Measurements from ENCODE around the gene NOD2. TPM values are rescaled to one million over a fixed set of nuclear protein-coding genes. Genes with fewer than 3 reads are reported as not detected.

NOD2 gene
- total and polyA plus RNA-seq, 2 experiments from 2014 or later = 0.05 TPM; not detected in 1

- Histone ChIP-seq H3K36me3 (peaks cover 16% of the 10 kb centered on the region), H3K4me3 (no peak overlapping the region), H3K27ac (no peak overlapping the region), H3K27me3 (no peaks in the 10 kb centered on the region), H3K9me3 (ENCODE audit: low read depth) (no peaks in the 10 kb centered on the region), H3K4me1 (ENCODE audit: low read depth) (no peaks in the 10 kb centered on the region)
- no peak for DNase-seq (ENCODE audit: low read depth in 1 of 2, low spot score in 1 of 2)
- TF ChIP-seq CTCF (IDR thresholded peaks at IDR 0.05; ENCODE audit: low read depth, low read length) = no peak
Measured at GRCh38 chr16:50752471-50753235, 59.2 kb downstream of the NOD2 start.

- H3K27ac ChIP-seq = no peak overlapping the region
- H3K27me3 ChIP-seq = no peaks in the 10 kb centered on the region
- no peaks in the 10 kb centered on the region for H3K9me3 ChIP-seq (ENCODE audit: low read depth)
- DNase-seq (ENCODE audit: low read depth in 1 of 2, low spot score in 1 of 2) = no peak
- H3K4me3 ChIP-seq = no peak overlapping the region
- TF ChIP-seq CTCF (IDR thresholded peaks at IDR 0.05; ENCODE audit: low read depth, low read length) = no peak
- H3K4me1 ChIP-seq (ENCODE audit: low read depth) = no peaks in the 10 kb centered on the region
- H3K36me3 ChIP-seq = peaks cover 16% of the 10 kb centered on the region
Measured at GRCh38 chr16:50756473-50756872, 63.1 kb downstream of the NOD2 start.

- no peaks in the 10 kb centered on the region for H3K4me1 ChIP-seq (ENCODE audit: low read depth)
- no peak overlapping the region for H3K4me3 ChIP-seq
- no peak for TF ChIP-seq CTCF (IDR thresholded peaks at IDR 0.05; ENCODE audit: low read depth, low read length)
- H3K36me3 ChIP-seq = no peaks in the 10 kb centered on the region
- no peaks in the 10 kb centered on the region for H3K9me3 ChIP-seq (ENCODE audit: low read depth)
- DNase-seq (ENCODE audit: low read depth in 1 of 2, low spot score in 1 of 2) = no peak
- no peaks in the 10 kb centered on the region for H3K27me3 ChIP-seq
- no peak overlapping the region for H3K27ac ChIP-seq
Measured at GRCh38 chr16:50761267-50761666, 67.9 kb downstream of the NOD2 start.

- TF ChIP-seq CTCF (IDR thresholded peaks at IDR 0.05; ENCODE audit: low read depth, low read length) = no peak
- H3K4me1 ChIP-seq (ENCODE audit: low read depth) = no peaks in the 10 kb centered on the region
Measured at GRCh38 chr16:50762241-50762640, 68.8 kb downstream of the NOD2 start.

GRCh38 chr16:50763211-50763610 is 69.8 kb downstream of the NOD2 start:
- TF ChIP-seq CTCF (IDR thresholded peaks at IDR 0.05; ENCODE audit: low read depth, low read length) = no peak
- H3K27ac ChIP-seq = no peak overlapping the region
- peak in 1 of 2 donors; percentile 34 for DNase-seq (ENCODE audit: low read depth in 1 of 2, low spot score in 1 of 2)
- no peaks in the 10 kb centered on the region for H3K36me3 ChIP-seq
- no peak overlapping the region for H3K4me3 ChIP-seq
- H3K9me3 ChIP-seq (ENCODE audit: low read depth) = no peaks in the 10 kb centered on the region
- no peaks in the 10 kb centered on the region for H3K27me3 ChIP-seq
- no peaks in the 10 kb centered on the region for H3K4me1 ChIP-seq (ENCODE audit: low read depth)

More at GRCh38 chr16:50762241-50762640, 68.8 kb downstream of the NOD2 start:
- no peaks in the 10 kb centered on the region for H3K36me3 ChIP-seq
- DNase-seq (ENCODE audit: low read depth in 1 of 2, low spot score in 1 of 2) = no peak
- no peak overlapping the region for H3K4me3 ChIP-seq
- no peaks in the 10 kb centered on the region for H3K9me3 ChIP-seq (ENCODE audit: low read depth)
- no peak overlapping the region for H3K27ac ChIP-seq
- no peaks in the 10 kb centered on the region for H3K27me3 ChIP-seq
